ENCODE measurements around the gene HADHA.

The HADHA gene

GRCh38 chr2:26243470-26244308, 743 bp downstream of the HADHA start:
- DNase-seq: no peak

DNA sequence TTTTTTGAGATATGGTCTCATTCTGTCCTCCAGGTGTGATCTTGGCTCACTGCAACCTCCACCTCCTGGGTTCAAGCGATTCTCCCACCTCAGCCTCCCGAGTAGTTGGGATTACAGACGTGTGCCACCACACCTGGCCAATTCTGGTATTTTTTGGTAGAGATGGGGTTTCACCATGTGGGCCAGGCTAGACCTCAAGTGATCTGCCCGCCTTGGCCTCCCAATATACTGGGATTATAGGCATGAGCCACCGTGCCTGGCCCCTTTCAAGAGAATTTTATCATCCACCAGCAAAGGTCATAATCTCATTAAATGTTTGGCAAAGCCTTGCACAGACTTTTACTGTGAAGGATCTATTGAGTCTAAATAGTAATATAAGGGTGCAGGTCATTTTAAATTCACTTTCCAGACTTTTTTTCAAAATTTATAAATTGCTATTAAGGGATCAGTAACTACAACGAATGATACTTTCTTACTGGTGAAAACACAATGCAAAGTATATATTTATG, 2.5 kb downstream of the HADHA start:
- no peak for DNase-seq

- DNase-seq: no peak
These were observed 6.0 kb downstream of the HADHA start for GRCh38 chr2:26238311-26238958.

DNA sequence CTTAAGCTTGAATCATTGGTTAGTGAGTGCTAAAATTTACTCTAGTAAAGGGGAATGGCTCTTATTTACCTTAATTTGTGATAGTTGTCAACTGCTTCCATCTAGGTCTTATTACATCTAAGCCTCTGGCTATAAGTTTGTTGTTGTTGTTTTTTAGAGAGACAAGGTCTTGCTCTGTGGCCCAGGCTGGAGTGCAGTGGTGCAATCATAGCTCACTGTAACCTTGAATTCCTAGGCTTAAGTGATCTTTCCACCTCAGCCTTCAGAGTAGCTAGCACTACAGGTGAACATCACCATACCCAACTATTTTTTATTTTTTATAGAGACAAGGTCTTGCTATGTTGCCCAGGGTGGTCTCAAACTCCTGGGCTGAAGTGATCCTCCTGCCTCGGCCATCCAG, 6.6 kb downstream of the HADHA start:
- no peak for DNase-seq

- DNase-seq: no peak
These were observed 9.3 kb downstream of the HADHA start for GRCh38 chr2:26235089-26235488.

DNA sequence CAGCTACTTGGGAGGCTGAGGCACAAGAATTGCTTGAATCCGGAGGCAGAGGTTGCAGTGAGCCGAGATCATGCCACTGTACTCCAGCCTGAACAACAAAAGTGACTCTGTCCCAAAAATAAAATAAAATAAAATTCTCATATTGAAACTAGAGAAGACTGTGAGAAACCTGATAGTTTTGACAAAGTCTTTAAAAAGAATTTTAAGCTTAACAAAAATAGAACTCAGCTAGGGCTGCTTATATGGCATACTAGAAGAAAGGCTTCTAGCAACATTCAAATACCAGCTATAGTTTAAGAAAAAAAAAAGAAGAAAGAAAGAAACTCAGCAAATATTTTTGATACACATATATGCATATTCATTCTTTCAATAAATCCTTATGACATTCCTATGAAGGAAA, 13.6 kb downstream of the HADHA start:
- DNase-seq: no peak

DNA sequence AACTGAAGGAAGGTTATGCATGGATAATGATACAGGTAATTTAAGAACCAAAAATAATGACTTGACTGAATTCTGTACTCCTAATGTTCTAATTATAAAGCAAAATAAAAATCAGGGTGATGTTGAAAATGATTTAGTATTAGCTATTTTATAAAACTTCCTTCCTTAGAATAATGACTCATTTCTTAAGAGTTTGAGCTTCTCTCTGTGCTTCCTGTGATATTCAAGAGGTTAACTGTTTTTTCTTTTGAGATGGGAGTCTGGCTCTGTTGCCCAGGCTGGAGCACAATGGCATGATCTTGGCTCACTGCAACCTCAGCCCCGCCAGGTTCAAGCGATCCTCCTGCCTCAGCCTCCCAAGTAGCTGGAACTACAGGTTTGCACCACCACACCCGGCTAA, 14.8 kb downstream of the HADHA start:
- DNase-seq: no peak

- DNase-seq: no peak
These were observed 20.3 kb downstream of the HADHA start for GRCh38 chr2:26224095-26224494.

DNA sequence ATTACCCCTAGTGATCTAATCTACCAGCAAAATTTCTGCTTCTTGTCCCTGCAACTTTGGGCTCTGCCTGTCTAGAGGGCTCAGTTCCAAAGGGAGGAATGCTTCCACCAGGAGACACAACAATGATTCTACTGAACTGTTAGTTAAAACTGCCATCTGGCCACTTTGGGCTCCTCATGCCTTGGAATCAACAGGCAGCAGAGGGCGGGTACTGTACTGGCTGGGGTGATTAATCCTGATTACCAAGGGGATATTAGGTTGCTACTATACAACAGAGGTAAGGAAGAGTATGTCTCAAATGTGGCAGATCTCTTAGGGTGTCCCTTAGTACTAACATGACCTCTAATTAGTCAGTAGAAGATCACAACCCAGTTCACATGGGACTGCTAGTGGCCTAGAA, 21.4 kb downstream of the HADHA start:
- DNase-seq: no peak

GRCh38 chr2:26217720-26218119, 26.7 kb downstream of the HADHA start:
- DNase-seq: no peak

- DNase-seq: peak; percentile 3
These were observed 27.8 kb downstream of the HADHA start for GRCh38 chr2:26216587-26216986.

GRCh38 chr2:26215833-26216232, 28.6 kb downstream of the HADHA start:
- no peak for DNase-seq

DNA sequence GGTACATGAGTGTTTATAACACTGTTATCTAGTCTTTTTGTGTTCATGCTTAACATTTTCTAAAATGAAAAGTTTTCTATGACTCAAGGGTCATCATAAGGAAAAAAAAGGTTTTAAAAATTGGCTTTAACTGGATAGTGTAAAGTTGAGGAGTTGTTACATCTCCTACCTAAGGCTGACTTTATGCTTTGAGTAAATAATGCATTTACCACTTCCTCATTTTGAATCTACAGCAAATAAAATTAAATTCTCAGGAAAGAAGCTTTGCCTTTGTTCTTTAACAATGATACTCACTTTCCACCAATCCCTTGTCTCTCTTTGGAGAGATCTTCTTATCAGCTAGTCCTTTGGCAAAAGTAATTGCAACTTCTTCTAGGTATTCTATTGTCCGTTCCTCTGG, 29.7 kb downstream of the HADHA start:
- DNase-seq: no peak

DNA sequence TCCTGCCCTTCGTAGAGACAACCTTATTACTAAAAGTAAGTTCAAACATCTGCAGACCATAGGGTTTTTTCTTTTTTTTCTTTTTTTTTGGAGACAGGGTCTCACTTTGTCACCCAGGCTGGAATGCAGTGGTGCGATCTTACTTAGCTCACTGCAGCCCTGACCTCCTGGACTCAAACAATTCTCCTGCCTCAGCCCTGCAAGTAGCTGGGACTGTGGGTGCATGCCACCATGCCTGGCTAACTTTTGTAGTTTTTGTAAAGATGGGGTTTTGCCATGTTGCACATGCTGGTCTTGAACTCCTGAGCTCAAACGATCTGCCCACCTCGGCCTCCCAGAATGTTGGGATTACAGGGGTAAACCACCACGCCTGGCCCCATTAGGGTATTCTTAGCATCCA, 32.4 kb downstream of the HADHA start:
- no peak for DNase-seq

- no peak for DNase-seq
These were observed 40.5 kb downstream of the HADHA start for GRCh38 chr2:26203906-26204305.

DNA sequence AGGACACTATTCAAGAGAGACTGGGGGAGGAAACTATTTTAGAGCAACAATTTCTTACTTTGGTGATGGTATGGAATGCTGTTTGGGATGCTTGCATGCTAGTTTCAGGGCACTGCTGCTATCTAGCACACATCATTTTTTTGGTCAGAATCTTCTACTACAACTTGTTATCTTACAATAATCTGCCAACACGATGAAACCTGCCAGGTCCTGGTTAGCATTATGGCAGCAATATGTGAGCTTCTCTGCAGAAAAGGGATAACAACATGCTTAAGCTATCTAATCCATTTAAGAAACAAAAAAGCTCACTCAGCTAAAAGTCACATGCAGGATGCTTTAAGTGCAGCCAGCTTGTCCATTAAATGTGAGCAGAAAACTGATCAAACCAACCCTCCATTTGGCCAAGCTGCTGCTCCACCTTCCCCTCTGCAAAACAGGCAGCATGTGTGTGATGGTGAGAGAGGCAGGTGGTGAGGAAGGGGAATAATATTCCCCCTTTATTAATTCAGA, 41.4 kb downstream of the HADHA start:
- DNase-seq: no peak

DNA sequence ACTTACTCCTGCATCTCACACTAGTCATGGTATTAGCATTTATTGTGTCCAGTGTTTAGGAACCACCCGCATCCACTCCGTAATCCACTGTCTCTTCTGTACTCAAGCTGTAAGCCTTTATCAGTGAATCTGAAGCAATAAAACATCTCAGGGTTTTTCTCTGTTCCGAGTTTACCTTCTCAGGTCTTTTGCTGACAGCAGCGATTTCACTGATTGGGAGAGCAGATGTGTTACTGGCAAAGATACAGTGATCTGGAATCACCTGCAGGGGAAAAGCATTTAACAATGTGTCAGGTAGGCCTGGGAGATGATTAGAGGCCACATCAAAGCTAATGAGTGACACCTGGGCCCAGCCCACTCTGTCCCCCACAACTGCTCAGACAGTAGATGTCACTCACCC, 46.9 kb downstream of the HADHA start:
- no peak for DNase-seq

GRCh38 chr2:26196683-26197418, 47.6 kb downstream of the HADHA start:
- no peak for DNase-seq

- no peak for DNase-seq
These were observed 49.1 kb downstream of the HADHA start for GRCh38 chr2:26195040-26195984.

DNA sequence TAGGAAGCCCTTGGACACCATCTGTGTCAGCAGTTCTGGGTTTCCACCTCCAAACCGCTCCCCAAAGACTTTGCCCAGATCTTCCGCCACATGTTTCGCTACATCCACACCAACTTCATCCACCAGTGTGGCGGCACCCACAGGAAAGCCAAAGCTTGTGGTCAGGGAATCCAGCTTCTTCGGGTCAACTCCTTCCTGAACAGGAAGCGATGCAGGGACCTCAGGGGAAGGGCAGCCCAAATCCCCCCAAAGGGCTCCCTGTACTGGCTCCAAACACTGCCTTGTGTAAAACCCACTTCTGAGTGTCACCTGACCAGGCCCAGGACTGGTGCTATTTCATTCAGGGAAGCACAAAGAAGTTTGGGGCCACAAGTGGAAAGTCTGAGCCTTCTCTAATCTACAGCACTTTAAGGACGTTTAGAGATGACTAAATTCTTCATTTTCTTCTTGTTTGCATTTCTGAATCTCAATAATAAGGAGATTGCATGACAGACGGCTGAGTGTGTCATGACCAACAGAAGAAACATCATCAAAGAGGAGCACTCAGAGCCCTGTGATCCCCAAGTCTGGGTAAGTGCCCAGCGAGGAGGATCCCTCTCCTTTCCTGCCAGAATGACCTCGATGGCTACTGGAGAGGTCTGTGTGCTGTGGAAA, 50.7 kb downstream of the HADHA start:
- DNase-seq: no peak

DNA sequence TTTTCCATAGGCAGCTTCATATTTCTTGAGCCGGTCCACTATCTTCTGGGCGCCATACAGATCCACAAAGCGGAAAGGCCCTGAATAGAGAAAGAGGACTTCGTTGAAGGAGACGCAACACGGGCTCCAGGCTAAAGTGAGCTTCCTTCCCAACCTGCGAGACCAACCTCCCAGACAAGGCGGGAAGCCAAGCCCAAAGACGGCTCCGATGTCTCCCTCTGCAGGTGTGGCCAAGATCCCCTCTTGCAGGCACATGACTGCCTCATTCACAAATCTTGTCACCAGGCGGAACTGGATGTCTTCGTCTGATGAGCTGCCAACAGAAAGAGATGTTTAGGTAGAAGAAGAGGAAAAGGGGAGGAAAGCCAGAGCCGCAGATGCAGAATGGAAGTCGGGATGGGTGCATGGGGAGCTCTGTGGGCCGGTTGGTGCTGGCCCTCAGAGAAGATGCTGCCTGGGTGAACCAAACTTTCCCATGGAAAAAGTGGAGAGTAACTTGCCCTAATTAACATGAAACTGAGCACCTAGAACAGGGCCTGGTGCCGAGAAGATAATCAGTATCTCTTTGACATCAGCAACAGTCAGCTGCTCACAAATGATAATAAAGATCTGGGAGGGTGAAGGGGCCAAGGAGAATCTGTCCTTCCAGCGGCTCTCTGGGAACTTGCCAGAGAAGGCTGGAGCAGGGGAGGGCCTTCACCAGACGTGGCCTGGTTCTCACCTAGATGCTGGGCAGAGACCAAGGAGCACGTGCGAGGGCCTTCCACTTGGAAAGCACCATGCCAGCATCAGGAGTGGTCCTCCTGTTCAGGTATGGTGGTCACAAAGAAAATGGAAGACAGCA, 52.9 kb downstream of the HADHA start:
- no peak for DNase-seq
